Retina (tissue), 1 donor: ENCODE data around the gene MNAT1.
A peak's percentile ranks its signal among the peaks of the same experiment; 100 is the strongest.

ENCODE experiments used
- DNase-seq: peaks from one replicate; pipeline ENCODE4 v3.0.0-alpha.2; 2016

MNAT1 gene

GRCh38 chr14:60893911-60894310 lies 159.3 kb downstream of the MNAT1 start:
- no peak for DNase-seq

GRCh38 chr14:60904381-60904780 lies 169.8 kb downstream of the MNAT1 start:
- DNase-seq: no peak

- DNase-seq: no peak
Measured at GRCh38 chr14:60905923-60906322, 171.4 kb downstream of the MNAT1 start.

GRCh38 chr14:60915781-60916180 lies 181.2 kb downstream of the MNAT1 start:
- DNase-seq: no peak

- no peak for DNase-seq
Measured at GRCh38 chr14:60922050-60922449, 187.5 kb downstream of the MNAT1 start.

GRCh38 chr14:60925286-60925685 lies 190.7 kb downstream of the MNAT1 start:
- DNase-seq: no peak

GRCh38 chr14:60926002-60926401 lies 191.4 kb downstream of the MNAT1 start:
- no peak for DNase-seq

- peak; percentile 48 for DNase-seq
Measured at GRCh38 chr14:60931218-60931617, 196.7 kb downstream of the MNAT1 start.

- DNase-seq: no peak
Measured at GRCh38 chr14:60933920-60934655, 199.5 kb downstream of the MNAT1 start.

GRCh38 chr14:60935319-60935718 lies 200.8 kb downstream of the MNAT1 start:
- DNase-seq: no peak

- DNase-seq: no peak
Measured at GRCh38 chr14:60943637-60944032, 209.1 kb downstream of the MNAT1 start.

GRCh38 chr14:60944204-60944603 lies 209.6 kb downstream of the MNAT1 start:
- no peak for DNase-seq

- DNase-seq: no peak
Measured at GRCh38 chr14:60945984-60946383, 211.4 kb downstream of the MNAT1 start.

- DNase-seq: no peak
Measured at GRCh38 chr14:60946773-60947172, 212.2 kb downstream of the MNAT1 start.

- DNase-seq: no peak
Measured at GRCh38 chr14:60951776-60952435, 217.3 kb downstream of the MNAT1 start.

- no peak for DNase-seq
Measured at GRCh38 chr14:60956202-60956601, 221.6 kb downstream of the MNAT1 start.

GRCh38 chr14:60956632-60957031 lies 222.1 kb downstream of the MNAT1 start:
- no peak for DNase-seq

- DNase-seq: no peak
Measured at GRCh38 chr14:60958146-60958545, 223.6 kb downstream of the MNAT1 start.

GRCh38 chr14:60963761-60964160 lies 229.2 kb downstream of the MNAT1 start:
- DNase-seq: no peak

- DNase-seq: no peak
Measured at GRCh38 chr14:60964904-60965303, 230.3 kb downstream of the MNAT1 start.

- no peak for DNase-seq
Measured at GRCh38 chr14:60965402-60965801, 230.8 kb downstream of the MNAT1 start.

GRCh38 chr14:60968099-60968498 lies 233.5 kb downstream of the MNAT1 start:
- no peak for DNase-seq

GRCh38 chr14:60968671-60969070 lies 234.1 kb downstream of the MNAT1 start:
- no peak for DNase-seq

GRCh38 chr14:60970146-60970545 lies 235.6 kb downstream of the MNAT1 start:
- no peak for DNase-seq

GRCh38 chr14:60971271-60971670 lies 236.7 kb downstream of the MNAT1 start:
- DNase-seq: no peak
